ENCODE data around the gene TBC1D22A.

TBC1D22A gene

GRCh38 chr22:47221840-47222615 is 459.6 kb downstream of the TBC1D22A start:
- no peak for TF ChIP-seq CTCF (IDR thresholded peaks at IDR 0.05; ENCODE audit: insufficient read depth, low read depth, low read length, missing control alignments)
- no peak overlapping the region for H3K4me3 ChIP-seq (ENCODE audit: low read length)
- no peak for DNase-seq (ENCODE audit: low read depth)

Measured in epithelial cell of esophagus (primary cell).